ENCODE results near the gene FXR1.

The FXR1 gene

DNA sequence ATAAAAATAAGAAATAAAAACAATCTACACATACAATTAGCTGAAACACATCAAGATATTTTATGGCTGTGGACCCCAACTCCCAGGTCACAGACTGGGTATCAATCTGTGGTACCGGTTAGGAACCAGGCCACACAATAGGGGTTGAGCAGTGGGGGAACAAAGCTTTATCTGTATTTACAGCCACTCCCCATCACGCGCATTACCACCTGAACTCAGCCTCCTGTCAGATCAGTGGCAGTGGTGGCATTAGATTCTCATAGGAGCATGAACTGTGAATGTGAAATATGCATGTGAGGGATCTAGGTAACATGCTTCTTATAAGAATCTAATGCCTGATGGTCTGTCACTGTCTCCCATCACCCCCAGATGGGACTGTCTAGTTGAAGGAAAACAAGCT, 94.8 kb downstream of the FXR1 start:
- no peak for DNase-seq (ENCODE audit: low spot score)

DNA sequence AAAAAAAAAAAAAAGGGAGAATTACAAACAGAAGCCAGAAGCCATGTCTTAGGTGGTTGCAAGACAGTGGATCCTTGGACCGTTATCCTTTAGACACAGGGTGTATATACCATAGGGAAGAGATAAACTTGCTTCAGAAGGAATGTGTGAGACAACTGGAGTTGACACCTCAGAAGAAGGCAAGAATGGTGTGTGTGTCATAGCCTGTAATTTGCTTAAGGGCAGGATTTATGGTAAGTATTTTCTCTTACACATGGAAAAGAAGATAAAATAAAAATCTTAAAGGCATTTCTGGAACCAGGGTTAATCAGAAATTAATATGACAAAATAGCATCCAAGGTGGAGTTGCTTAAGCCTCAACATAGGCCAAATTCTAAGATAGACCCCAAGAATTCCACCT, 96.3 kb downstream of the FXR1 start:
- DNase-seq (ENCODE audit: low spot score): no peak

DNA sequence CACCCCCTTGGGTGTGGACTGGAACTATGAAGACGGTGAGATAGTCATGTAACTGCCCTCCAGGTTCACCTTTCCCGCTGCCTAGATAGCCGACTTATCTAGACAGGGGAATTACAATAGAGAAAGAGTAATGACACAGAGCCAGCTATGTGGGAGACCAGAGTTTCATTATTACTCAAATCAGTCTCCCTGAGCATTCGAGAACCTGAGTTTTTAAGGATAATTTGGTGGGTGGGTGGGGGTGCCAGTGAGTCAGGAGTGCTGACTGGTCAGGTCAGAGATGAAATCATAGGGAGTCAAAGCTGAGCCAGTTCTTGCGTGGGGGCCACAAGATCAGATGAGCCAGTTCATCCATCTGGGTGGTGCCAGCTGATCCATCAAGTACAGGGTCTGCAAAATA, 96.8 kb downstream of the FXR1 start:
- no peak for DNase-seq (ENCODE audit: low spot score)

DNA sequence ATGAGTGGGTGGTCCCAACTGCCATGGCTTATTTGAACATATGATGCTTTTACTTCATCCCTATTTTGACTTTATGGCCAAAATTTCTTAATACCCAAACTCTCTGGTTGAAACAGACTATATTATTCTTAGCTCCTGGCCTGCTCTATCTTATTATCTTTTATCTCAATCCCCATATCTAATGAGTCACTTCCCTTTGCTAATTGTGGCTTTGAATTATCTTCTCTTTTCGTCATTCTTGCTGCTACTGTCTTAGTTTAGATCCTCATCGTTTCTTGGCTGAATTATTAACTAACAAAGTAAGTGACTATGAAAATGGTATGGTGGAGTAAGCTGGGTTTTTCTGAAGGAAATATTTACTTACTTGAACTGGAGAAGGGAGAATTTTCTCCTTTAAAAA, 105.2 kb downstream of the FXR1 start:
- no peak for DNase-seq (ENCODE audit: low spot score)

DNA sequence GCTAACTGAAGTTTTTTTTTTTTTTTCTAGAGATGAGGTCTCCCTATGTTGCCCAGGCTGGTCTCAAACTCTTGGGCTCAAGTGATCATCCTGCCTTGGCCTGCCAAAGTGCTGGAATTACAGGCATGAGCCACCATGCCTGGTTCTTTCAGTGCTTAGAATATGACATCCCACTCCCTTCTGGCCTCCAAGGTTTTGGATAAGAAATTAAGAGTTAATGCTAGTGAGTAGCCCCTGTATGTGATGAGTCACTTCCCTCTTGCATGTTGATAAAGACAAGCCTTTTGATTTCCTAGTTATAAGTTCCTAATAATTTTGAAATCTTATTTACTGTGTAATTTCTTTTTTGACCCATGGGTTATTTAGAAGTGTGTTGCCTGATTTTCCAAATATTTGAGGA, 112.7 kb downstream of the FXR1 start:
- no peak for DNase-seq (ENCODE audit: low spot score)

DNA sequence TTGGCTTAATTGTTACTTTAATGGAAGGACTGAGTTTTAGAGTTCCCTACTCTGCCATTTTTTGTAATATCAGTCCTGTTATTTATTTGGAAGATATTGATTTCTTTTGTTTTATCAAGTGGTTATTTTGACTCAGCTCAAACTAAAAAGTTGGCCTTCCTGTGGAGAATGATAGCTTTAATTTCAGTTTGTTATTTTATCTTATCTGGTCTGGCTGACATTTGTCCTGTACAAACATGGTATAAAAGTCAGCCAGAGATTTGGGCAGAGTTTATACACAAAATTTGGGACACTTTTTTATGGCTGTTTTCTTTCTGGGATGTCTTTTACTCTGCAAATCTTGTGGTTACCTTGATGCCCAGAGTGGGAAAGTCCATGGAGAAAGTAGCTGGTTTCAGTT, 118.5 kb downstream of the FXR1 start:
- DNase-seq (ENCODE audit: low spot score): no peak
